Uterus (tissue), 2 donors: Measurements from ENCODE around the gene SOX11.

ENCODE experiments used
- POLR2A ChIP-seq, 2 donors: fragments of 450-650 bp; IDR thresholded peaks; one replicate each; pipeline ENCODE4 v1.6.1; 2016; ENCODE audit warnings: antibody characterized with exemption in 2 of 2, mild to moderate bottlenecking in 1 of 2, moderate library complexity in 1 of 2
- TF ChIP-seq, protein P1 (sequence below), 4 experiments: fragments of 200-600 bp in 2 of 4; fragments of 450-650 bp in 2 of 4; sonication (generic) in 2 of 4; IDR thresholded peaks; one replicate each; pipeline ENCODE4 v1.5.1; 2016 to 2019; ENCODE audit warnings: antibody characterized with exemption in 4 of 4, mild to moderate bottlenecking in 2 of 4, moderate library complexity in 1 of 4

GRCh38 chr2:5686536-5686935, 5.6 kb upstream of the SOX11 start:
- TF ChIP-seq, protein P1, sequence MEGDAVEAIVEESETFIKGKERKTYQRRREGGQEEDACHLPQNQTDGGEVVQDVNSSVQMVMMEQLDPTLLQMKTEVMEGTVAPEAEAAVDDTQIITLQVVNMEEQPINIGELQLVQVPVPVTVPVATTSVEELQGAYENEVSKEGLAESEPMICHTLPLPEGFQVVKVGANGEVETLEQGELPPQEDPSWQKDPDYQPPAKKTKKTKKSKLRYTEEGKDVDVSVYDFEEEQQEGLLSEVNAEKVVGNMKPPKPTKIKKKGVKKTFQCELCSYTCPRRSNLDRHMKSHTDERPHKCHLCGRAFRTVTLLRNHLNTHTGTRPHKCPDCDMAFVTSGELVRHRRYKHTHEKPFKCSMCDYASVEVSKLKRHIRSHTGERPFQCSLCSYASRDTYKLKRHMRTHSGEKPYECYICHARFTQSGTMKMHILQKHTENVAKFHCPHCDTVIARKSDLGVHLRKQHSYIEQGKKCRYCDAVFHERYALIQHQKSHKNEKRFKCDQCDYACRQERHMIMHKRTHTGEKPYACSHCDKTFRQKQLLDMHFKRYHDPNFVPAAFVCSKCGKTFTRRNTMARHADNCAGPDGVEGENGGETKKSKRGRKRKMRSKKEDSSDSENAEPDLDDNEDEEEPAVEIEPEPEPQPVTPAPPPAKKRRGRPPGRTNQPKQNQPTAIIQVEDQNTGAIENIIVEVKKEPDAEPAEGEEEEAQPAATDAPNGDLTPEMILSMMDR (IDR thresholded peaks at IDR 0.05), result no peak
- no peak for TF ChIP-seq POLR2A (IDR thresholded peaks at IDR 0.05)
